HG02759 (cell line): Measurements from ENCODE around the gene WDR27.
"Not testable (repeated sequence)": the region's sequence is repeated elsewhere in the genome, so short reads cannot be mapped to it uniquely, and the experiment has no call there.

Source experiments
- ATAC-seq: cut with Tn5 transposase; IDR thresholded peaks from one replicate; pipeline ENCODE4 v1.9.1; 2021; ENCODE audit warnings: mild to moderate bottlenecking, moderate library complexity; ENCODE audit not compliant: unreplicated experiment

WDR27 gene

GRCh38 chr6:169533301-169534038, 168.4 kb downstream of the WDR27 start:
- ATAC-seq = no peak

GRCh38 chr6:169530752-169531123, 171.1 kb downstream of the WDR27 start:
- no peak for ATAC-seq

GRCh38 chr6:169529931-169530751, 171.7 kb downstream of the WDR27 start:
- no peak for ATAC-seq

- ATAC-seq = no peak
These were observed 173.1 kb downstream of the WDR27 start for GRCh38 chr6:169528755-169529154.

- no peak for ATAC-seq
These were observed 174.5 kb downstream of the WDR27 start for GRCh38 chr6:169527306-169527705.

- no peak for ATAC-seq
These were observed 180.0 kb downstream of the WDR27 start for GRCh38 chr6:169521825-169522224.

- no peak for ATAC-seq
These were observed 181.7 kb downstream of the WDR27 start for GRCh38 chr6:169520104-169520503.

GRCh38 chr6:169518451-169518850, 183.4 kb downstream of the WDR27 start:
- no peak for ATAC-seq

- ATAC-seq = no peak
These were observed 188.2 kb downstream of the WDR27 start for GRCh38 chr6:169513478-169514193.

GRCh38 chr6:169511785-169512184, 190.0 kb downstream of the WDR27 start:
- not testable (repeated sequence) for ATAC-seq

GRCh38 chr6:169510871-169511270, 191.0 kb downstream of the WDR27 start:
- ATAC-seq = no peak

GRCh38 chr6:169508452-169508851, 193.4 kb downstream of the WDR27 start:
- no peak for ATAC-seq

- ATAC-seq = no peak
These were observed 198.2 kb downstream of the WDR27 start for GRCh38 chr6:169503422-169504152.

- ATAC-seq = no peak
These were observed 199.4 kb downstream of the WDR27 start for GRCh38 chr6:169502445-169502844.

GRCh38 chr6:169501777-169502313, 200.0 kb downstream of the WDR27 start:
- ATAC-seq = no peak

- ATAC-seq = no peak
These were observed 200.7 kb downstream of the WDR27 start for GRCh38 chr6:169501128-169501527.

GRCh38 chr6:169500688-169501087, 201.1 kb downstream of the WDR27 start:
- ATAC-seq = no peak

GRCh38 chr6:169499848-169500247, 202.0 kb downstream of the WDR27 start:
- no peak for ATAC-seq

GRCh38 chr6:169498916-169499513, 202.8 kb downstream of the WDR27 start:
- ATAC-seq = no peak

- no peak for ATAC-seq
These were observed 206.2 kb downstream of the WDR27 start for GRCh38 chr6:169495601-169496000.
